Kidney glomerular epithelial cell (primary cell): ENCODE measurements around the gene GSTT2B.
"Not testable (repeated sequence)": the region's sequence is repeated elsewhere in the genome, so short reads cannot be mapped to it uniquely, and the experiment has no call there.

Experiments used
- DNase-seq: peaks from one replicate; lab custom pipeline; 2025; lab: John Stamatoyannopoulos, UW

Gene GSTT2B, protein sequence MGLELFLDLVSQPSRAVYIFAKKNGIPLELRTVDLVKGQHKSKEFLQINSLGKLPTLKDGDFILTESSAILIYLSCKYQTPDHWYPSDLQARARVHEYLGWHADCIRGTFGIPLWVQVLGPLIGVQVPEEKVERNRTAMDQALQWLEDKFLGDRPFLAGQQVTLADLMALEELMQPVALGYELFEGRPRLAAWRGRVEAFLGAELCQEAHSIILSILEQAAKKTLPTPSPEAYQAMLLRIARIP

GRCh38 chr22:23961084-23961771 lies at the start of gene GSTT2B:
GSTT2B (minus strand) TSS chr22:23961195; CDS start chr22:23961131, 64 bp downstream.
- DNase-seq: not testable (repeated sequence)

DNA sequence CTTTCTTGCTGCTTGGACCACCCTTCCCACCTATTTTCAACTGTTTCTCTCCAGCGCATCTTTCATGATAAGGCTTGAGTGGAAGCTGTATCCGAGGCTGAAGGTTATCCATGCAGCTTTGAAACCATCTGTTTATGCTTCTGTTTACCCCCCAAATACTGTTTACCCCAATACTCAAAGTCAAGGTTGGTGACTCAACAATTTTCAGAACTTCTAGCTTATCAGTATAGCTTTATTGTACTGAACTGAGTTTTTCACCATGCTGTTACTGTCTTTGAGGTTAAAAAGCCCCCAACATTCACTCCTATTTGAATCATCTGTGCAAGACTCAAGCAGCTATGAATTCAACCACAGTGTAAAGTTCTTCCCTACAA lies 49.0 kb upstream of the GSTT2B start:
- no peak for DNase-seq

GRCh38 chr22:24009227-24010017 lies 48.4 kb upstream of the GSTT2B start:
- DNase-seq: no peak

DNA sequence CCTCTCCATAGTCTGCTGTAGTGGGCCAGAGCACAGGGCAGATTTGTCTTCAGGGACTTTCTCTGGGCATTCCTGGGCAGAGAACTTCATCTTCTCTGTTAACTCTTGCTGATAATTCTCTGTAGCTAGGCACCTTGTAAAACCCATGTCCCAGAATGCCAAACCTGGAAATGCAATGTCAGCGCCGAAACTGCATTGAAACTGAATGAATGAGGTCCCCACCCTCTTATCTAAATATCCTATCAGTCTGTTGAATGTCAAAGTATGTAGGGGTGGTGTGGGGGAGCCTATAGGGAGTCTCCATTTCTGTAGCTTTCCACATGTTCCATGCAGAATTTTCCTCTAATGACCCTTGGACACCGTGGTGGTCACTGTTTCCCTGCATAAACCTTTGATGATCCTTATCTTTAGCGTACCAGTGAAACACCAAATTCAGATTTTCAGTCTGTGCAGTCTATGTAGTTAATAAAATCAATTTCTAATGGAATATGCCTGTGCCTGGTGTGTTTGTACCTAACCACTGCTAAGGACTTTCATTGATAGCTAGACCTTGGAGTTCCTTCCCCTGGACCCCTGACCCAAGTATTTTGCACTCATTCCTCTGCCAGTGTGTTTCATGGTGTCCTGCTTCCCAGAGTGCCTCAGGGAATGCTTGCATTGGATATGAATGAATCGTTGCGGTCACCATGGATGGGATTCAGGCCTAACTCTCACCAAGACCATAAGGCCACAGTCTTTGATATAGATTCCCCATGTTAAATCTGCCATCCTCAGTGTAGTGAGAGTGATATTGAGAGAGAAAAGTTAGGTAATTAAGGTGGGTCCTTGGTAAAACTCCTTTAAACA lies 47.6 kb upstream of the GSTT2B start:
- DNase-seq: no peak

- DNase-seq: no peak
These were observed 47.0 kb upstream of the GSTT2B start for GRCh38 chr22:24008022-24008283.

GRCh38 chr22:24007253-24008021 lies 46.4 kb upstream of the GSTT2B start:
- DNase-seq: no peak

GRCh38 chr22:24006914-24007214 lies 45.9 kb upstream of the GSTT2B start:
- no peak for DNase-seq

GRCh38 chr22:24006207-24006913 lies 45.4 kb upstream of the GSTT2B start:
- no peak for DNase-seq

GRCh38 chr22:24005201-24005600 lies 44.2 kb upstream of the GSTT2B start, which contains the start of gene GSTT4:
GSTT4 (minus strand) TSS chr22:24005453; CDS start chr22:24005356, 97 bp downstream.
- DNase-seq: no peak

DNA sequence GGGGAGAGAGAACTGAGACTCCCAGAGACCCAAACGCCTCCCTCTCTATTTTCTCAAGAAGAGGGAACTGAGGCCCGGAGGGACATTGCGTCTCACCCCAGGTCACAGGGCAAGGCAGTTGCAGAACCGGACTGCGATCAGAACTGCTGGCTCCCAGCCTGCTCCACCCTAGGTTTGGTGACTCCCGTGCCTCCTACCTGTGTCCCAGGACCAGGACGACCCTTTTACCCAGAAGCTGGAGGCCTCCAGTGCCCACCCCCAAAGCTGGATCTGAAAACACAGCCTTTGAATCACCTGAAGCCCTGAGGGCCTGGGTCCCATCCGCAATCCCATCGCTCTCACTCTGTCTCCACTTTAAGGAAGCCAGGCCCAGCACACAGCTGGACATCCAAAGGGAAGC lies 42.9 kb upstream of the GSTT2B start:
- no peak for DNase-seq

DNA sequence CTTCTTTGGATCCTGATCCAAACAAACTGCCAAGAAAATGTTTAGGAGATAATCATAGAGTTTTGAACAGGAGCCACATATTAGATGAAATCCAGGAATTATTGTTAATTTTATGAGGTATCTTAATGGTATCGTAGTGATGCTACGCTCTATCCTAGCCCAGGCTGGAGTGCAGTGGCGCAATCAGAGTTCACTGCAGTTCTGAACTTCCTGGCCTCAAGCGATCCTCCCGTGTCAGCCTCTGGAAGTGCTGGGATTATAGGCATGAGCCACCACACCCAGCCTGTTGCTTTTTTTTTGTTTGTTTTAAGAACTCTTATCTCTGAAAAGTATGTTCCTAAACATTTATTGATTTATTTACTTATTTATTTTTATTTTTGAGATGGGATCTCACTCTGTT lies 41.9 kb upstream of the GSTT2B start:
- no peak for DNase-seq

GRCh38 chr22:24002272-24002671 lies 41.3 kb upstream of the GSTT2B start:
- DNase-seq: no peak

GRCh38 chr22:24001314-24001713 lies 40.3 kb upstream of the GSTT2B start:
- DNase-seq: no peak

DNA sequence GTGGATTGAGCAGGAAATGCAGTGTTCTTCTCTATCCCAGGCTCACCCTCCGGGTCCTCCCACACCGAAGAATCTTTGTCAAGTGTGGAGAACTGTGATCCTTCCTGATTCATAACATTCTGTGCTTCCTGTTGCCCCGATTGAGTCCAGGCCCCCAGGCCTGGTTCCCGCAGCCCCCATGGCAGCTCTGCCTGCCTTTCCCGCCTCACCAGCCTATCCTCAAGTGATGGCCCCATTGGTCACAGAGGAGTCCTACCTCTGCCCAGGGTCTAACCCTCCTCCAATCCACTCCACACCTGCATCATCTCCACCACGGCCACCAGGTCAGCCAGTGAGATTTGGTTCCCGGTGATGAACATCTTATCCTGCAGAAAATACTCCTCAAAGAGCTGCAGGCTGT lies 38.8 kb upstream of the GSTT2B start:
- DNase-seq: not testable (repeated sequence)

- DNase-seq: no peak
These were observed 36.1 kb upstream of the GSTT2B start for GRCh38 chr22:23997092-23997491.

DNA sequence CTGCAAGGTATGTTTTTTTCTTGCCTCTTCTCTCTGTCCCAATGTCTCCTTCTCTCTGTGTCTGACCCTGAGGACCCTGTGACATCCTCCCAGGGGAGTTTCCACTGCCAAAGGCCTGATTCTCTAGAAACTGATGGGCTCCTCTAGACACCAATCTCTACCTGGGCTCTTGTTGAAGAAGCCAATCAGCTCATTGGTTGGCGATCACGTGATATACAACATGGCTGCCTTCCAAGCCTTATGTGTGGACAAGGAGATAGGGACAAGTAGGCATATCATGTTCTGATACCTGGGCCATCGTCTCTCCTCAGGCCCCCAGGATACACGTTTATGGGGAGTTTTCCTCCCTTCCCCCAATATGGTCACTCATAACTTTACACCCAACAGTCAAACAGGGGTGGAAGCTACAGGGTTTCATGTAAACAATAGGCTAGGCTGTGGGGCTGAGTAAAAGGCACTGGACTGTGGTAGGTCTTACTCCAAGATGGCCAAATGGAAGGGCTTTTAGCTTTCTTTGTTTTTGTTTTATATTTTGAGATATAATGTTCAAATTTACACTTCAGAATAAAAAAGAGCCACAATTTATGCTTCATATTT lies 32.7 kb upstream of the GSTT2B start:
- DNase-seq: not testable (repeated sequence)

- DNase-seq: not testable (repeated sequence)
These were observed 32.1 kb upstream of the GSTT2B start for GRCh38 chr22:23993080-23993479.

DNA sequence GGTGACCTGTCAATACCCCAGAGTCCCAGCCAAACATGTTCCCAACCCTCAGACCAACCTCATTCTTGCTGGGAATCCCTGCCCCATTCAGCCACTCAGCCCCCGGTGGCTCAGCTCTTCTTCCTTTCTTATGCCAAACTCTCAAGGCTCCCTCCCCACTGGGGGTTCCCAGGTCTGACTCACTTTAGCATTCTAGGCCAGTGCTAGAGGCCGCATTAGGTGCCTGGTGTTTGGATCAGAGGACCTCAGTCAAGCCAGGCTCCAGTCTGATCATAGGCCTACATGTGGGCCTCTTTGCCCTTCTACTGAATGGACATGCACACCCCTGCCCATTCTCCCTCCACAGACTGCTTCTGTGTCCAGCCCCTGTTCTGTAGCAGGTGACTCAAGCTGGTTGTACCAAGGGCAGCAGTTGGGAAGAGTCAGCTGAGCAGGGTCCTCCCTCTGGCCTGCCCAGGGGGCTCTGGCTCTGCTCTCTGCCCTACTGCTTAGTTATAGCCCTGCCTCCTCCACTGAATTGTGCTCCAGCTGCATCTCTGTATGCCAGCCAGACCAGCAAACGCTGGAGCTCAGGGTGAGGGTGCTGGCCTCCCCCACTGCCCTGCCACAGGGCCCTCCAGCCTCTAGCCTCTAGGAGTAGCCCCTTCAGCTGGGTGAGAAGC lies 28.7 kb upstream of the GSTT2B start:
- not testable (repeated sequence) for DNase-seq

GRCh38 chr22:23986538-23987178 lies 25.7 kb upstream of the GSTT2B start:
- DNase-seq: not testable (repeated sequence)
